IMR-90 (cell line): ENCODE data around the gene GRID1. TPM values are rescaled to one million over a fixed set of nuclear protein-coding genes. Genes with fewer than 3 reads are reported as not detected.

Experiments used
- ATAC-seq: fragments of 200-7000 bp; cut with Tn5 transposase; 2 replicates; pipeline ENCODE4 v1.9.1; 2020; ENCODE audit warnings: low read depth, mild to moderate bottlenecking, moderate library complexity
- BruUV-seq: library from RNA; stranded (reverse); fragments of 400-500 nt; replicated peaks from 2 replicates; lab custom pipeline; 2021; lab: Mats Ljungman, UMichigan
- CTCF ChIA-PET: fragments of 300-600 bp; formaldehyde crosslinking; extraction: SDS; loops from one replicate; lab custom pipeline; 2021; ENCODE audit warnings: antibody characterized with exemption; lab: Yijun Ruan, JAX
- POLR2A ChIA-PET: fragments of 300-600 bp; sonication (Branson Sonifier 250); formaldehyde crosslinking; loops from one replicate; lab custom pipeline; 2022; ENCODE audit warnings: antibody characterized with exemption; ENCODE audit not compliant: unreplicated experiment; lab: Charles Lee
- DNase-seq: peaks from one replicate; pipeline ENCODE4 v3.0.0; 2013
- H2AFZ ChIP-seq: replicated peaks from 2 replicates; pipeline ENCODE3; 2013; ENCODE audit warnings: low read length, mild to moderate bottlenecking; ENCODE audit not compliant: poor library complexity
- H2AK5ac ChIP-seq: 2 replicates; pipeline ENCODE4 v1.6.1; 2013; ENCODE audit warnings: low read depth, low read length, inconsistent platforms
- H2AK9ac ChIP-seq: replicated peaks from 2 replicates; pipeline ENCODE3; 2013; ENCODE audit warnings: mild to moderate bottlenecking, low read depth, low read length, moderate library complexity; ENCODE audit not compliant: poor library complexity
- H2BK120ac ChIP-seq: 2 replicates; pipeline ENCODE4 v1.6.1; 2013; ENCODE audit warnings: low read depth, low read length, inconsistent platforms
- H2BK15ac ChIP-seq: 3 replicates; pipeline ENCODE4 v1.6.1; 2013; ENCODE audit warnings: low read depth, low read length, inconsistent platforms
- H2BK20ac ChIP-seq: 2 replicates; pipeline ENCODE4 v1.6.1; 2013; ENCODE audit warnings: low read depth, mild to moderate bottlenecking, inconsistent platforms, low read length, moderate library complexity
- H2BK5ac ChIP-seq: 2 replicates; pipeline ENCODE4 v1.6.1; 2013; ENCODE audit warnings: mild to moderate bottlenecking, low read depth, low read length, inconsistent platforms; ENCODE audit not compliant: poor library complexity, severe bottlenecking
- H3K14ac ChIP-seq: replicated peaks from 2 replicates; pipeline ENCODE4 v1.6.1; 2013; ENCODE audit warnings: low read depth, low read length, inconsistent platforms
- H3K18ac ChIP-seq: 2 replicates; pipeline ENCODE4 v1.6.1; 2013; ENCODE audit warnings: low read depth, low read length, control low read depth
- H3K23ac ChIP-seq: 2 replicates; pipeline ENCODE4 v1.6.1; 2013; ENCODE audit warnings: low read depth, low read length, inconsistent platforms
- H3K27ac ChIP-seq: 2 replicates; pipeline ENCODE4 v1.5.1; 2013; ENCODE audit warnings: mild to moderate bottlenecking, control low read depth, low read length; ENCODE audit not compliant: insufficient read depth
- H3K27me3 ChIP-seq: 2 replicates; pipeline ENCODE4 v1.6.1; 2013; ENCODE audit warnings: low read length; ENCODE audit not compliant: control insufficient read depth, insufficient read depth
- H3K36me3 ChIP-seq: 2 replicates; pipeline ENCODE4 v1.6.1; 2013; ENCODE audit warnings: low read length, mixed read lengths; ENCODE audit not compliant: control insufficient read depth, insufficient read depth
- H3K4ac ChIP-seq: 2 replicates; pipeline ENCODE4 v1.6.1; 2013; ENCODE audit warnings: low read depth, low read length, inconsistent platforms
- H3K4me1 ChIP-seq: 2 replicates; pipeline ENCODE4 v1.6.1; 2013; ENCODE audit warnings: low read length, mixed read lengths; ENCODE audit not compliant: control insufficient read depth, insufficient read depth
- H3K4me2 ChIP-seq: 2 replicates; pipeline ENCODE4 v1.6.1; 2013; ENCODE audit warnings: low read depth, mild to moderate bottlenecking, control low read depth, low read length, moderate library complexity
- H3K4me3 ChIP-seq: 2 replicates; pipeline ENCODE4 v1.5.1; 2013; ENCODE audit warnings: low read depth, mild to moderate bottlenecking, control low read depth, low read length, moderate library complexity; ENCODE audit not compliant: insufficient read depth
- H3K56ac ChIP-seq: 2 replicates; pipeline ENCODE4 v1.6.1; 2013; ENCODE audit warnings: low read length, inconsistent platforms; ENCODE audit not compliant: insufficient read depth; ENCODE audit errors: extremely low read depth
- H3K79me1 ChIP-seq, 2 experiments: 2 replicates each; pipeline ENCODE4 v1.6.1; 2013; ENCODE audit warnings: low read length in 2 of 2, inconsistent platforms in 1 of 2, low read depth in 1 of 2
- H3K9ac ChIP-seq: 2 replicates; pipeline ENCODE4 v1.6.1; 2013; ENCODE audit warnings: low read depth, low read length, control low read depth
- H3K9me1 ChIP-seq: 2 replicates; pipeline ENCODE4 v1.6.1; 2013; ENCODE audit warnings: low read length, inconsistent platforms; ENCODE audit not compliant: insufficient read depth
- H3K9me3 ChIP-seq: 2 replicates; pipeline ENCODE4 v1.6.1; 2013; ENCODE audit warnings: low read length; ENCODE audit not compliant: control insufficient read depth, insufficient read depth
- H4K20me1 ChIP-seq: 2 replicates; pipeline ENCODE4 v1.6.1; 2013; ENCODE audit warnings: low read length, inconsistent platforms; ENCODE audit not compliant: insufficient read depth
- H4K5ac ChIP-seq: 2 replicates; pipeline ENCODE4 v1.6.1; 2013; ENCODE audit warnings: mild to moderate bottlenecking, low read depth, low read length, control low read depth
- H4K8ac ChIP-seq, 2 experiments: 2 replicates each; pipeline ENCODE4 v1.6.1; 2013; ENCODE audit warnings: low read depth in 2 of 2, low read length in 2 of 2, control low read depth in 1 of 2, inconsistent platforms in 1 of 2
- H4K91ac ChIP-seq: 2 replicates; pipeline ENCODE4 v1.6.1; 2013; ENCODE audit warnings: low read depth, low read length, inconsistent platforms; ENCODE audit not compliant: insufficient read depth
- BHLHE40 ChIP-seq: fragments of 150-350 bp; IDR thresholded peaks from 2 replicates; pipeline ENCODE4 v1.6.1; 2016; ENCODE audit warnings: mild to moderate bottlenecking, low read depth, low read length
- CEBPB ChIP-seq: IDR thresholded peaks from 2 replicates; pipeline ENCODE4 v1.6.1; 2012; ENCODE audit warnings: low read depth, low read length, improper control_type of control experiment
- CHD1 ChIP-seq: IDR thresholded peaks from 2 replicates; pipeline ENCODE4 v1.6.1; 2012; ENCODE audit warnings: low read depth, low read length, improper control_type of control experiment
- CTCF ChIP-seq: conservative IDR thresholded peaks from 2 replicates; pipeline ENCODE4 v1.5.1; 2012; ENCODE audit warnings: mild to moderate bottlenecking, low read depth, low read length, improper control_type of control experiment
- ELK1 ChIP-seq: fragments of 150-350 bp; IDR thresholded peaks from 2 replicates; pipeline ENCODE4 v1.6.1; 2016; ENCODE audit warnings: low read depth, mild to moderate bottlenecking, low read length, moderate library complexity, borderline replicate concordance
- MAFK ChIP-seq: IDR thresholded peaks from 2 replicates; pipeline ENCODE4 v1.6.1; 2012; ENCODE audit warnings: low read depth, low read length, improper control_type of control experiment
- MAZ ChIP-seq: IDR thresholded peaks from 2 replicates; pipeline ENCODE4 v1.6.1; 2012; ENCODE audit warnings: low read depth, mild to moderate bottlenecking, low read length, improper control_type of control experiment, moderate library complexity, borderline replicate concordance
- NFE2L2 ChIP-seq: fragments of 150-350 bp; IDR thresholded peaks from 2 replicates; pipeline ENCODE4 v1.6.1; 2016; ENCODE audit warnings: low read depth, mild to moderate bottlenecking, low read length
- RAD21 ChIP-seq: IDR thresholded peaks from 2 replicates; pipeline ENCODE4 v1.6.1; 2012; ENCODE audit warnings: low read length, improper control_type of control experiment
- SMC3 ChIP-seq: fragments of 150-350 bp; IDR thresholded peaks from 2 replicates; pipeline ENCODE4 v1.6.1; 2016; ENCODE audit warnings: low read depth, mild to moderate bottlenecking, antibody characterized with exemption, low read length, moderate library complexity
- USF2 ChIP-seq: fragments of 150-350 bp; IDR thresholded peaks from 2 replicates; pipeline ENCODE4 v1.6.1; 2017; ENCODE audit warnings: mild to moderate bottlenecking, antibody characterized with exemption, low read length, low read depth
- WGBS, 2 experiments: methylation state at CpG; one replicate each; pipeline versions ENCODE4 v1.1.5 to v1.1.7; 2013; ENCODE audit warnings: missing lambda C conversion rate in 2 of 2; ENCODE audit not compliant: insufficient read length in 1 of 2; ENCODE audit errors: extremely low coverage in 2 of 2; 5-methylcytosine and 5-hydroxymethylcytosine counted together
- dilution Hi-C: fragments of 300-500 bp; cut with HindIII; formaldehyde crosslinking; loops from one replicate; pipeline ENCODE4 v1.14.3; 2018; ENCODE audit warnings: low sequenced_read_pairs; ENCODE audit not compliant: unreplicated experiment
- in situ Hi-C: fragments of 300-500 bp; cut with MboI; formaldehyde crosslinking; loops from 3 replicates; pipeline ENCODE4 v1.14.3; 2019; ENCODE audit warnings: low sequenced_read_pairs, inconsistent platforms, mixed read lengths
- intact Hi-C: fragments of 100-400 bp; cut with micrococcal nuclease; formaldehyde crosslinking; loops from 2 replicates; pipeline ENCODE4 v1.10.0; 2022
- polyA plus RNA-seq, 3 experiments: library from polyadenylated mRNA; depleted of rRNA; stranded (reverse); fragments of >200 nt; gene quantifications; 2 replicates each; pipeline ENCODE4 v1.2.3, GENCODE V29; 2012; ENCODE audit warnings: low replicate concordance in 1 of 3
- total RNA-seq: library from RNA; depleted of rRNA; stranded (reverse); fragments of >200 nt; gene quantifications from 2 replicates; pipeline ENCODE4 v1.2.3, GENCODE V29; 2012

The GRID1 gene
- total and polyA plus RNA-seq, 2 of the 4 experiments (the other 2 are of a cell fraction) = not detected

GRCh38 chr10:86291616-86292340 is 74.8 kb downstream of the GRID1 start (continued):
- TF ChIP-seq CEBPB (no peak), RAD21 (no peak)

GRCh38 chr10:86290933-86291615 is 75.5 kb downstream of the GRID1 start:
- no peak for ATAC-seq
- Histone ChIP-seq H3K27ac (no peak overlapping the region), H2AFZ (no peak overlapping the region), H3K9ac (no peak overlapping the region), H3K18ac (no peak overlapping the region), H3K79me1 (no peaks in the 10 kb centered on the region), H2AK5ac (no peak overlapping the region), H4K91ac (no peak overlapping the region), H3K4me1 (no peaks in the 10 kb centered on the region), H3K4me3 (no peak overlapping the region), H4K5ac (no peak overlapping the region), H4K8ac (no peak overlapping the region), H3K23ac (no peak overlapping the region), H4K20me1 (no peaks in the 10 kb centered on the region), H3K36me3 (no peaks in the 10 kb centered on the region), H2BK120ac (no peak overlapping the region), H2BK20ac (no peak overlapping the region), H3K27me3 (no peaks in the 10 kb centered on the region), H3K14ac (no peak overlapping the region), H3K56ac (no peak overlapping the region), H3K4me2 (no peak overlapping the region), H3K9me1 (no peaks in the 10 kb centered on the region), H3K9me3 (no peaks in the 10 kb centered on the region), H2BK15ac (no peak overlapping the region), H2AK9ac (no peak overlapping the region), H3K4ac (no peak overlapping the region), H2BK5ac (no peak overlapping the region)
- dilution Hi-C loops = no loop called here
- in situ Hi-C loops = no loop called here
- 50% methylated on average over 1 of the region's 9 CpGs; no CpG with 5 or more reads in 1 of the 2 experiments for WGBS, 2 experiments
- intact Hi-C loops = no loop called here
- CTCF ChIA-PET = no interaction called here
- POLR2A ChIA-PET = no interaction called here
- DNase-seq = no peak
- no TSS peak for BruUV-seq
- no peak for TF ChIP-seq CTCF
- no peak for TF ChIP-seq ELK1
- no peak for TF ChIP-seq SMC3
- TF ChIP-seq CEBPB = no peak
- TF ChIP-seq MAFK = no peak
- no peak for TF ChIP-seq MAZ
- no peak for TF ChIP-seq BHLHE40
- no peak for TF ChIP-seq CHD1
- TF ChIP-seq NFE2L2 = no peak
- no peak for TF ChIP-seq USF2
- TF ChIP-seq RAD21 = no peak
